Nucleus accumbens (tissue), 56 donors: ENCODE measurements around the gene PTBP1.
"Not testable (repeated sequence)": the region's sequence is repeated elsewhere in the genome, so short reads cannot be mapped to it uniquely, and the experiment has no call there.

Experiments
- DNase-seq, 56 donors: peaks; one replicate each; lab custom pipeline; 2025; lab: John Stamatoyannopoulos, UW

Gene PTBP1

GRCh38 chr19:807627-808422, 10.6 kb downstream of the PTBP1 start:
- DNase-seq: no peak

- DNase-seq: no peak
These were observed 11.1 kb downstream of the PTBP1 start for GRCh38 chr19:808423-808775.

GRCh38 chr19:810077-810855, 13.0 kb downstream of the PTBP1 start:
- DNase-seq: no peak

GRCh38 chr19:810883-811489, 13.7 kb downstream of the PTBP1 start:
- peak in 1 of 56 donors; percentile 20 for DNase-seq

GRCh38 chr19:811506-812048, 14.3 kb downstream of the PTBP1 start:
- DNase-seq: no peak

GRCh38 chr19:812049-812746, 14.9 kb downstream of the PTBP1 start:
- no peak for DNase-seq

- DNase-seq: no peak
These were observed 15.5 kb downstream of the PTBP1 start for GRCh38 chr19:812747-813218.

GRCh38 chr19:813219-814151, 16.2 kb downstream of the PTBP1 start:
- DNase-seq: no peak

- no peak for DNase-seq
These were observed 17.2 kb downstream of the PTBP1 start for GRCh38 chr19:814152-815078.

- no peak for DNase-seq
These were observed 18.0 kb downstream of the PTBP1 start for GRCh38 chr19:815079-815774.

GRCh38 chr19:815775-816499, 18.7 kb downstream of the PTBP1 start:
- no peak for DNase-seq

GRCh38 chr19:816500-816857, 19.2 kb downstream of the PTBP1 start:
- DNase-seq: no peak

GRCh38 chr19:820212-820611, 23.0 kb downstream of the PTBP1 start:
- not testable (repeated sequence) for DNase-seq

- DNase-seq: no peak
These were observed 24.1 kb downstream of the PTBP1 start for GRCh38 chr19:821231-821824.

GRCh38 chr19:821825-822503, 24.7 kb downstream of the PTBP1 start, which contains the start of gene PLPPR3:
Gene PLPPR3 (minus strand): TSS chr19:821955. CDS start chr19:821559, 396 bp downstream.
- peak in 4 of 56 donors; percentile 19 to 58 (median 42) for DNase-seq
